ENCODE results near the gene STRN4. TPM values are rescaled to one million over a fixed set of nuclear protein-coding genes. Genes with fewer than 3 reads are reported as not detected.

STRN4 gene
- total RNA-seq, 2 donors from 2014 or later, result 60.7 to 69.9 TPM

- no peaks in the 10 kb centered on the region for H3K9me3 Mint-ChIP-seq
- H3K4me3 Mint-ChIP-seq, result no peak overlapping the region
- H3K27ac Mint-ChIP-seq, result no peak overlapping the region
- H3K27me3 Mint-ChIP-seq, result no peaks in the 10 kb centered on the region
- no peaks in the 10 kb centered on the region for H3K4me1 Mint-ChIP-seq
- no peaks in the 10 kb centered on the region for H3K36me3 Mint-ChIP-seq (ENCODE audit: low read depth)
- ATAC-seq (replicated peaks), result no peak
Measured at GRCh38 chr19:46760363-46760762, 14.1 kb upstream of the STRN4 start.

- Mint-ChIP-seq H3K9me3 (no peaks in the 10 kb centered on the region), H3K4me1 (no peaks in the 10 kb centered on the region), H3K27ac (no peak overlapping the region), H3K27me3 (no peaks in the 10 kb centered on the region), H3K36me3 (ENCODE audit: low read depth) (no peaks in the 10 kb centered on the region), H3K4me3 (no peak overlapping the region)
- ATAC-seq (replicated peaks), result no peak
Measured at GRCh38 chr19:46759817-46760333, 13.6 kb upstream of the STRN4 start.

- H3K4me1 Mint-ChIP-seq, result no peaks in the 10 kb centered on the region
- no peaks in the 10 kb centered on the region for H3K36me3 Mint-ChIP-seq (ENCODE audit: low read depth)
- no peak overlapping the region for H3K27ac Mint-ChIP-seq
- H3K4me3 Mint-ChIP-seq, result no peak overlapping the region
- no peaks in the 10 kb centered on the region for H3K27me3 Mint-ChIP-seq
- no peaks in the 10 kb centered on the region for H3K9me3 Mint-ChIP-seq
- ATAC-seq (replicated peaks), result no peak
Measured at GRCh38 chr19:46759206-46759605, 13.0 kb upstream of the STRN4 start.

GRCh38 chr19:46756544-46756888 lies 10.3 kb upstream of the STRN4 start:
- H3K36me3 Mint-ChIP-seq (ENCODE audit: low read depth), result no peaks in the 10 kb centered on the region
- no peaks in the 10 kb centered on the region for H3K27me3 Mint-ChIP-seq
- peaks cover 7% of the 10 kb centered on the region for H3K4me1 Mint-ChIP-seq
- no peak overlapping the region for H3K27ac Mint-ChIP-seq
- no peak overlapping the region for H3K4me3 Mint-ChIP-seq
- H3K9me3 Mint-ChIP-seq, result no peaks in the 10 kb centered on the region
- ATAC-seq (replicated peaks), result no peak

GRCh38 chr19:46755853-46756543 lies 9.7 kb upstream of the STRN4 start:
- ATAC-seq (replicated peaks), result no peak
- Mint-ChIP-seq H3K36me3 (ENCODE audit: low read depth) (no peaks in the 10 kb centered on the region), H3K4me1 (peaks cover 7% of the 10 kb centered on the region)

GRCh38 chr19:46755077-46755852 lies 9.0 kb upstream of the STRN4 start:
- no peaks in the 10 kb centered on the region for H3K27me3 Mint-ChIP-seq
- no peaks in the 10 kb centered on the region for H3K36me3 Mint-ChIP-seq (ENCODE audit: low read depth)
- peaks cover 7% of the 10 kb centered on the region for H3K4me1 Mint-ChIP-seq
- no peaks in the 10 kb centered on the region for H3K9me3 Mint-ChIP-seq
- H3K4me3 Mint-ChIP-seq, result no peak overlapping the region
- ATAC-seq (replicated peaks), result no peak
- no peak overlapping the region for H3K27ac Mint-ChIP-seq

More at GRCh38 chr19:46755853-46756543, 9.7 kb upstream of the STRN4 start:
- Mint-ChIP-seq H3K27me3 (no peaks in the 10 kb centered on the region), H3K9me3 (no peaks in the 10 kb centered on the region), H3K27ac (no peak overlapping the region), H3K4me3 (no peak overlapping the region)

GRCh38 chr19:46753420-46754155 lies 7.3 kb upstream of the STRN4 start:
- Mint-ChIP-seq H3K27me3 (no peaks in the 10 kb centered on the region), H3K36me3 (ENCODE audit: low read depth) (no peaks in the 10 kb centered on the region), H3K4me3 (no peak overlapping the region), H3K4me1 (peaks cover 7% of the 10 kb centered on the region), H3K9me3 (no peaks in the 10 kb centered on the region), H3K27ac (no peak overlapping the region)
- peak; percentile 86 for ATAC-seq (replicated peaks)

- Mint-ChIP-seq H3K36me3 (ENCODE audit: low read depth) (peaks cover 12% of the 10 kb centered on the region), H3K4me3 (peak overlapping the region; percentile 79), H3K4me1 (peaks cover 19% of the 10 kb centered on the region), H3K27me3 (no peaks in the 10 kb centered on the region), H3K27ac (peak overlapping the region; percentile 90), H3K9me3 (no peaks in the 10 kb centered on the region)
- ATAC-seq (replicated peaks), result peak; percentile 25
Measured at GRCh38 chr19:46748325-46749109, 2.3 kb upstream of the STRN4 start.

- Mint-ChIP-seq H3K27me3 (no peaks in the 10 kb centered on the region), H3K4me3 (peak within 1 kb of the TSS; percentile 94), H3K4me1 (peaks cover 32% of the 10 kb centered on the region), H3K9me3 (no peaks in the 10 kb centered on the region), H3K36me3 (ENCODE audit: low read depth) (peaks cover 32% of the 10 kb centered on the region), H3K27ac (peak within 1 kb of the TSS; percentile 94)
- ATAC-seq (replicated peaks), result peak; percentile 69
Measured at GRCh38 chr19:46745521-46746280, 549 bp downstream of the STRN4 start, which contains the start of gene FKRP. Gene FKRP (plus strand): TSS chr19:46746057. CDS start chr19:46755451, 9,394 bp downstream.

GRCh38 chr19:46745030-46745429 lies 1.2 kb downstream of the STRN4 start:
- peak overlapping the region; percentile 94 for H3K27ac Mint-ChIP-seq
- H3K4me1 Mint-ChIP-seq, result peaks cover 39% of the 10 kb centered on the region
- peak overlapping the region; percentile 94 for H3K4me3 Mint-ChIP-seq
- H3K36me3 Mint-ChIP-seq (ENCODE audit: low read depth), result peaks cover 39% of the 10 kb centered on the region
- no peak for ATAC-seq (replicated peaks)
- H3K9me3 Mint-ChIP-seq, result no peaks in the 10 kb centered on the region
- H3K27me3 Mint-ChIP-seq, result no peaks in the 10 kb centered on the region

GRCh38 chr19:46744005-46744691 lies 2.1 kb downstream of the STRN4 start:
- no peak for ATAC-seq (replicated peaks)
- peaks cover 47% of the 10 kb centered on the region for H3K36me3 Mint-ChIP-seq (ENCODE audit: low read depth)
- peak overlapping the region; percentile 94 for H3K27ac Mint-ChIP-seq
- H3K27me3 Mint-ChIP-seq, result no peaks in the 10 kb centered on the region
- H3K9me3 Mint-ChIP-seq, result no peaks in the 10 kb centered on the region
- peak overlapping the region; percentile 94 for H3K4me3 Mint-ChIP-seq
- H3K4me1 Mint-ChIP-seq, result peaks cover 40% of the 10 kb centered on the region

GRCh38 chr19:46742926-46743480 lies 3.2 kb downstream of the STRN4 start:
- Mint-ChIP-seq H3K27ac (no peak overlapping the region), H3K4me3 (peak overlapping the region; percentile 8), H3K4me1 (peaks cover 40% of the 10 kb centered on the region), H3K27me3 (no peaks in the 10 kb centered on the region), H3K36me3 (ENCODE audit: low read depth) (peaks cover 57% of the 10 kb centered on the region), H3K9me3 (no peaks in the 10 kb centered on the region)
- ATAC-seq (replicated peaks), result no peak

- Mint-ChIP-seq H3K4me1 (peaks cover 36% of the 10 kb centered on the region), H3K27ac (peak overlapping the region; percentile 51), H3K36me3 (ENCODE audit: low read depth) (peaks cover 73% of the 10 kb centered on the region), H3K27me3 (no peaks in the 10 kb centered on the region), H3K4me3 (no peak overlapping the region), H3K9me3 (no peaks in the 10 kb centered on the region)
- ATAC-seq (replicated peaks), result no peak
Measured at GRCh38 chr19:46741447-46741846, 4.8 kb downstream of the STRN4 start.
